Stimulated activated naive CD8-positive, alpha-beta T cell treated with anti-CD3 and anti-CD28 coated beads, Interleukin-15, amount 100 ng/mL, for 72 hours (primary cell): ENCODE measurements around the gene TNFRSF1A.
A peak's percentile ranks its signal among the peaks of the same experiment; 100 is the strongest.
"Not testable (repeated sequence)": the region's sequence is repeated elsewhere in the genome, so short reads cannot be mapped to it uniquely, and the experiment has no call there.

ENCODE experiments used
- ATAC-seq: fragments of 150-1000 bp; cut with Tn5 transposase; 2 replicates; pipeline ENCODE4 v1.10.0; 2021; ENCODE audit warnings: mild to moderate bottlenecking, moderate library complexity
- DNase-seq, 2 donors: peaks; one replicate each; pipeline ENCODE4 v3.0.0; 2021 to 2022
- H3K27ac Mint-ChIP-seq, 2 donors: one replicate each; pipeline ENCODE4 v1.8.0; 2022; ENCODE audit warnings: mild to moderate bottlenecking in 2 of 2, mixed read lengths in 2 of 2, moderate library complexity in 2 of 2
- H3K27me3 Mint-ChIP-seq: one replicate; pipeline ENCODE4 v1.8.0; 2022; ENCODE audit warnings: mixed read lengths
- H3K4me1 Mint-ChIP-seq: one replicate; pipeline ENCODE4 v1.8.0; 2022; ENCODE audit warnings: mild to moderate bottlenecking, mixed read lengths
- H3K4me3 Mint-ChIP-seq, 2 donors: one replicate each; pipeline ENCODE4 v1.8.0; 2022; ENCODE audit warnings: mild to moderate bottlenecking in 2 of 2, mixed read lengths in 2 of 2, moderate library complexity in 1 of 2
- H3K9me3 Mint-ChIP-seq, 2 donors: one replicate each; pipeline ENCODE4 v1.8.0; 2022; ENCODE audit warnings: mixed read lengths in 2 of 2

Gene TNFRSF1A

DNA sequence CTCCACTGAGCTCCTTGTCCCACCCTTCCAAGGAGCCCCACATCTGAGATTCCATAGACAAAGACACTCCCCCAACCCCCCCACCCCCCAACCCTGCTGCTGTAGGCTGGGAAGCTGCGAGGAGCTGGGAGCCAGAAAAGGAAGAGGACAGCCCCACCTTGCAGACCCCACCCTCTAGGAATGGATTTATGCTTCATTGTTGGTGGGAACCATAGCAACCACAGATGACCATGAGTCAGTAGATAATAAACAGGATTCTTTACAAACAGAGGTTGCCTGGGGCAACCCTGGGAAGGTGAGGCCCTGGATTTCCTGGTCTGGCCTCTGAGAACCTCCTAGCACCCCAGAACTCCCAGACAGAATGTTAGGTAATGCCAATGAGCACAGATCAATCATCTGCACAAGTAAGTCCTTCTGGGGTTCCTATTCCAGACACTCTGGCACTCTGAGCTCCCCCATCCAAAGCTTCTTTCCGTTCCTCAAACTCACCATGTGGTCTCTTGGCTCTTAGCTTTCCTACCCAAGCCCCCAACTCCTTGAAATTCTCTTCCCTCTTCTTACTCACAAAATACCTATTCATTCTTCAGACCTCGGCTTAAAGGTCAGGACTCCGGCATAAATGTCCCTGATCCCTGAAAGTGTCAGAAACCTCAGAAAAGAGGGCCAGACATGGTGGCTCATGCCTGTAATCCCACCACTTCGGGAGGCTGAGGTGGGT, 46.6 kb downstream of the TNFRSF1A start:
- H3K9me3 Mint-ChIP-seq: no peaks in the 10 kb centered on the region
- DNase-seq: no peak
- no peak overlapping the region for H3K4me3 Mint-ChIP-seq
- H3K27me3 Mint-ChIP-seq: no peaks in the 10 kb centered on the region
- H3K27ac Mint-ChIP-seq: peak overlapping the region in 1 of 2 donors; percentile 6
- H3K4me1 Mint-ChIP-seq: no peaks in the 10 kb centered on the region
- no peak for ATAC-seq

DNA sequence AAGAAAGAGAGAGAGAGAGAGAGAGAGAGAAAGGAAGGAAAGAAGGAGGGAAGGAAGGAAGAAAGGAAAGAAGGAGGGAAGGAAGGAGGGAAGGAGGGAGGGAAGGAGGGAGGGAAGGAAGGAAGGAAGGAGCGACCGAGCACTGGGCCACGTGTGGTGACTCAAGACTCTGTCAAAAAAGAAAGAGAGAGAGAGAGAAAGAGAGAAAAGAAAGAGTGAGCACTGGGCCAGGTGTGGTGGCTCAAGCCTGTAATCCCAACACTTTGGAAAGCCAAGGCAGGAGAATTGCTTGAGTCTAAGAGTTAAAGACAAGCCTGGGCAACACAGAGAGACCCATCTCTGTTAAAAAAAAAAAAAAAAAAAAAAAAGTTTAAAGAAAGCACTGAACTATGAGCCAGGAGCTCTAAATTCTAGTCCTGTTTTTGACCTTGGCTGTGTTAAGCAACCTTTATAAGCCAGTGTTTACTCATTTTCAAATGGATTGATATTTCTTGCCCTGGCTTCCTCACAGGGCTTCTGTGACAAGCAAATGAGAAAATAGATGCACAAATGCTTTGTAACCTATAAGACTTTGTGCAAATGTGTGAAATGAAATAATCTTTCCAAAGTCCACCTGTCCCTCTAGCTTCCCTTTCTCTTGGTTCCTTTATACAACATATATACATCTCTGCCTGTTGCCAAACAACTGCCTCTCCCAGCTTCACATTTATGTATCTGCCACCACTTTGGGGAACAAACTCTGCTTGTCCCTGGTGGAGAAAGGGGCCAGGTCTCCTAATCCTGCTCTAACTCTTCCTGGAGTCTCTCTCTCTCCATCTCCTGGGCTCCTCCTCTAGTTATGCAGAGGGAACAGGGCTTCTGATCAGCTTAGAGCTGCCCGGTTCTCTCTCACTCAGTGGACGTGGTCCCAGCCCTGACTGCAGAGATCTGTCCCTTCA, 47.5 kb downstream of the TNFRSF1A start:
- no peak for DNase-seq
- no peaks in the 10 kb centered on the region for H3K9me3 Mint-ChIP-seq
- no peaks in the 10 kb centered on the region for H3K4me1 Mint-ChIP-seq
- peak overlapping the region in 1 of 2 donors; percentile 6 for H3K27ac Mint-ChIP-seq
- no peaks in the 10 kb centered on the region for H3K27me3 Mint-ChIP-seq
- H3K4me3 Mint-ChIP-seq: no peak overlapping the region
- ATAC-seq: no peak

DNA sequence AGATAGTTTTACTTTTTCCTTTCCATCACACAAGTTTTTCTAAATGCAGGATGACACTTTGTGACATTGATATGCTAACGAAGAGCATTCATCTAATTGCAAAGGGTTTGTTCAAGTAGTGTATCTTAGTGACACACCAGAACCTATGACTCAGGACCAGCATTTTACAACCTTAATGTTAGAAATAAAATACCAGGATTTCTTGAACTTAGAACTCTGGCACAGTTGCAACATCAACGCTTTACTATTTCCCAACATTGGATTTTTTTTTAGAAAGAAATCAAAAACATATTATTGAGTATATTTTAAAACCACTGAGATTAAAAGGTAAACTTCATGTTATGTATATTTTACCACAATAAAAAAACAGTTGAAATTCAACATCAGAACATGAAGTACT, 49.3 kb downstream of the TNFRSF1A start:
- Mint-ChIP-seq H3K4me1 (no peaks in the 10 kb centered on the region), H3K4me3 (no peak overlapping the region), H3K9me3 (no peaks in the 10 kb centered on the region), H3K27ac (no peak overlapping the region), H3K27me3 (no peaks in the 10 kb centered on the region)
- DNase-seq: no peak
- no peak for ATAC-seq

DNA sequence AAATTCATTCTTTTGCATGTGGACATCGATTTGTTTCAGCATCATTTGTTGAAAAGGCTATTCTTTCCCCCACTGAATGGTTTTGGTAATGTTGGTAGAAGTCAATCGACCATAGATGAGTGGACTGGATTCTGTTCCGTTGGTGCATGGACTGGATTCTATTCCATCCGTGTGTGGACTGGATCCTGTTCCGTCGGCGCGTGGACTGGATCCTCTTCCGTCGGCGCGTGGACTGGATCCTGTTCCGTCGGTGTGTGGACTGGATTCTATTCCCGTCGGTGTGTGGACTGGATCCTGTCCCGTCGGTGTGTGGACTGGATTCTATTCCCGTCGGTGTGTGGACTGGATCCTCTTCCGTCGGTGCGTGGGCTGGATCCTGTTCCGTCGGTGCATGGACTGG, 52.0 kb downstream of the TNFRSF1A start:
- DNase-seq, H3K4me1 Mint-ChIP-seq, H3K27ac Mint-ChIP-seq, H3K4me3 Mint-ChIP-seq, H3K9me3 Mint-ChIP-seq, ATAC-seq, H3K27me3 Mint-ChIP-seq: not testable (repeated sequence)

DNA sequence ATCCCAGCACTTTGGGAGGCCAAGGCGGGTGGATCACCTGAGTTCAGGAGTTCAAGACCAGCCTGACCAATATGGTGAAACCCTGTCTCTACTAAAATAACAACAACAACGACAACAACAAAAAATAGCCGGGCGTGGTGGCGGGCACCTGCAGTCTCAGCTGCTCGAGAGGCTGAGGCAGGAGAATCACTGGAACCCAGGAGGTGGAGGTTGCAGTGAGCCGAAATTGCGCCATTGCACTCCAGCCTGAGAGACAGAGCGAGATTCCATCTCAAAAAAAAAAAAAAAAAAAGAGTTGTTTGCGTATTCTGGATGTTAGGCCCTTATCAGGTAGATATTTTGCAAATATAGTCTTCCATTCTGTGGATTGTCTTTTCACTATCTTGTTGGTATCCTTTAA, 52.8 kb downstream of the TNFRSF1A start:
- not testable (repeated sequence) for H3K9me3 Mint-ChIP-seq, H3K4me3 Mint-ChIP-seq, H3K27ac Mint-ChIP-seq, H3K4me1 Mint-ChIP-seq, DNase-seq, ATAC-seq, H3K27me3 Mint-ChIP-seq

DNA sequence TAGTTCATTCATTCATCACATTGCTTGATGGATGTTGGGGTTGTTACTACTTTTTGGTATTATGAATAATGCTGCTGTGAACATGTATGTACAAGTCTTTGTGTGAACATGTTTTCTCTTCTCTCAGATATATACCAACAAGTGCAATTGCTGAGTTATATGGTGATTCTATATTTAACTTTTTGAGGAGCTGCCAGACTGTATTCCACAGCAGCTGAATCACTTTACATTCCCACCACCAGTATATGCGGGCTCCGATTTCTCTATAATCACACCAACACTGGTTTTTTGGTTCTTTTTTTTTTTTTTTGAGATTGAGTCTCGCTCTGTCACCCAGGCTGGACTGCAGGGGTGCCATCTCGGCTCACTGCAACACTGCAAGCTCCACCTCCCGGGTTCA, 53.6 kb downstream of the TNFRSF1A start:
- Mint-ChIP-seq H3K9me3 (no peaks in the 10 kb centered on the region), H3K27me3 (no peaks in the 10 kb centered on the region), H3K27ac (no peak overlapping the region), H3K4me1 (peaks cover 9% of the 10 kb centered on the region), H3K4me3 (no peak overlapping the region)
- DNase-seq (no peak), ATAC-seq (no peak)

DNA sequence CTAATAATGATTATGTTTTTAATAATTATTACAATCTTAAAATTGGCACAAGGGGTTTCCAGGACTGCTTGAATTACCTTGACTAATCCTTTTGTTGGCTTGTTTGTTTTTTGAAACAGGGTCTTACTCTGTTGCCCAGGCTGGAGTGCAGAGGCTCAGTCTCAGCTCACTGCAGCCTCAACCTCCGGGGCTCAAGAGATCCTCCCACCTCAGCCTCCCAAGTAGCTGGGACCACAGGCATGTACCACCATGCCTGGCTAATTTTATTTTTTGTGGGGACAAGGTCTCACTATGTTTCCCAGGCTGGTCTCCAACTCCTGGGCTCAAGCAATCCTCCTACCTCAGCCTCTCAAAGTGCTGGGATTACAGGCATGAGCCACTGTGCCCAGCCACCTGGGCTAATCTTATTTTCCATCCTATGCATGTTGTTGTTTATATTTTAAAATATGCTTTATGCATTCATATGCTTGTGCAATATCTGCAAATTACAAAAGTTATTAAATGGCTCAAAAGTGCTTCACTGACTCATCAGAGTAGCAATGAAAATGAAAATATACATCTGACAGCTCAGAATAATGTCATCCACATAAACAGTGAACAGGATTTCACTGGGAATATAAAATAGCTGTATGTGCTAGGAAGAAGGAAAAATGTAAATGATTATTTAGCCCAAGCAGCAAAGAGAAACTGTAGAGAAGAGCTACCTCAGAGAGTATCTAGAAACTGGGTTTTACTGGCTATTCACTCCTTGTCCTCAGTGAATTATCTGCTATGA, 56.2 kb downstream of the TNFRSF1A start:
- Mint-ChIP-seq H3K27ac (no peak overlapping the region), H3K27me3 (peaks cover 9% of the 10 kb centered on the region), H3K9me3 (no peaks in the 10 kb centered on the region), H3K4me1 (peaks cover 9% of the 10 kb centered on the region), H3K4me3 (no peak overlapping the region)
- DNase-seq (no peak), ATAC-seq (no peak)

DNA sequence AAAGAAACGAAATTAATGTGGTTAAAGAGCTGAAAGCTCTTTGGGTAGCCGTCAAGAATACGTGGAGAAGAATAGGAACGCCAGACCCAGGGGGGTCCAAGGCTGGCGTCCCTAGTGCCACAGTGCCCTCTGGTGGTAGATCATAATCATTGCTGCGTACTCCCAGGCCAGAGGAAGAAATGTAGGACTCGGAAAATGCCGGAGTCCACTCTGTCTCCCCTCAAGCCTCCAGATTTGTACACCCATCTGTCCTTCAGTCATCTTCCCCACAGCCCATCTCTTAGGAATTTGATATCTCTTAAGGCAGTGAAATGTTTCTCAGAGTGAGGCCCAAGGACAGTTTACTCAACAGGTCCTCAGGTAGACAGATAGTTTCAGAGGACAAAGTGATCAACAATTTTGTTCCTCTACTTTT, 56.8 kb downstream of the TNFRSF1A start:
- H3K27me3 Mint-ChIP-seq: peaks cover 16% of the 10 kb centered on the region
- H3K4me1 Mint-ChIP-seq: peaks cover 9% of the 10 kb centered on the region
- peak; percentile 83 for ATAC-seq
- no peaks in the 10 kb centered on the region for H3K9me3 Mint-ChIP-seq
- peak; percentile 62 to 64 for DNase-seq
- H3K4me3 Mint-ChIP-seq: no peak overlapping the region
- no peak overlapping the region for H3K27ac Mint-ChIP-seq

DNA sequence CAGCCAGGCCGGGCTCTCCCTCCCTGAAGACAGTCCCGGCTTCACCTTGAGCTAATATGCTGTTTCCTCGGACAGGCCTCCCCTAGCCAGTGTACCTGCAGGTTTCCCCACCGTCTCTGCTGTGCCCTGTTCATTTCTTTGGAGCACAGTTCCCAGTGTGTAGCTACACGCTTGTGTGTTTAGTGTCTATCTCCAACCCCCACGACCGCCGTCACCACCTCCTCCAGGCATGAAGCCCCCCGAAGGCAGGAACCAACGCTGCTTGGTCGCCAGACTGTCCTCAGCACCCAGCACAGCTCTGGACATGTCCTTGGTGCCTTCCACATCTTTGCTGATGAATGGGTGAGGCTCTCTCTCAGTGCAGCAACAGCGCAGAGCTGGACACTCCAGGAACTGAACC, 57.6 kb downstream of the TNFRSF1A start:
- DNase-seq (no peak), ATAC-seq (no peak)
- H3K27ac Mint-ChIP-seq: no peak overlapping the region
- no peaks in the 10 kb centered on the region for H3K9me3 Mint-ChIP-seq
- no peak overlapping the region for H3K4me3 Mint-ChIP-seq
- H3K4me1 Mint-ChIP-seq: peaks cover 9% of the 10 kb centered on the region
- peaks cover 24% of the 10 kb centered on the region for H3K27me3 Mint-ChIP-seq

DNA sequence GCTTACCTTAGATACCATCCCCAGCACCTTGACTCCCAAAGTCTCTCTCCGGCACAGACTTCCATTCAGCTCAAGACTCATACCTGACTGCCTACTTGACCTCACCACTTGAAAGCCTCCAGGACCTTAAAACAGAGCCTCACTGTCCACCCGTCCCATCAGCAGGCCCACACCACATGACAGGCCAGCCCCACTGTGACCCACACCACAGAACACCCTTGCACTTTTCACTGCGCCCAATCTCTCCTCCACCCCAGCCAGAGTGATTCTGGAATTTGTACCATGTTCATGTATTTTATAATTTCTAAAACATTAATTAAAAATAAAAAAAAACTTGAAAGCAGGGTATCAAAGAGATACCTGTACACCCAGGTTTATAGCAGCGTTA, 59.4 kb downstream of the TNFRSF1A start:
- no peak overlapping the region for H3K4me3 Mint-ChIP-seq
- H3K27me3 Mint-ChIP-seq: peaks cover 25% of the 10 kb centered on the region
- no peaks in the 10 kb centered on the region for H3K9me3 Mint-ChIP-seq
- no peak for ATAC-seq
- no peak for DNase-seq
- H3K4me1 Mint-ChIP-seq: peaks cover 16% of the 10 kb centered on the region
- H3K27ac Mint-ChIP-seq: peak overlapping the region in 1 of 2 donors; percentile 22

DNA sequence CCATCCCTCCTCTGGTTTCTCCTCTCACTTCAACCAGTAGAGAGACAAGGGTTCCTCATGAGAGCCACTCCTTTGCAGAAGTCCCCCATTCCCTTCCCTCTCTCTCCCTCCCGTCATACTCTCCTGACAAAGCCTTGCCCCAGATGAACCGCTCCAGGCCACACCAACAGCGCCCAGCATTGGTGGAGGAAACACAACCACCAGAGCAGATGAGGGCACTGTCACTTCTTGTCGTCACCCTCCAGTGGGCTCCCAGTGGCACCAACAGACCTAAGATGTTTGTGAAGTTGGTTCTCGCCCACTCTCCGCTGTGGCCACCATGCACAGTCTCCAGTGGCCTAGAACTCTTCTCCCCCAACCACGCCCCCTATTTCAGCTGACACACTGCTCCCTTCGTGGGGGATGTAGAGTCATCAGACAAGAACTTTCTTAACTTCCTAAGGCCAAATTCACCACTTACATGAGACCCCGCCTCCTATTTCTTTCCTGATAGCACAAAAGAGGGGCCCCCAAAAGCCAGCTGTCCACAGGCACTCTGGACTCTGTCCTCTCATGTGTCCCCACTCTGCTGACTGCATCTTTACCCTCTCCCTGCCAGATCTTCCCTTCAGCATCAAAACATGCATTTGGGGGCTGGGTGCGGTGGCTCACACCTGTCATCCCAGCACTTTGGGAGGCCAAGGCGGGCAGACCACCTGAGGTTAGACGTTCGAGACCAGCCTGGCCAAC, 60.6 kb downstream of the TNFRSF1A start:
- H3K9me3 Mint-ChIP-seq: no peaks in the 10 kb centered on the region
- peaks cover 34% of the 10 kb centered on the region for H3K27me3 Mint-ChIP-seq
- H3K27ac Mint-ChIP-seq: no peak overlapping the region
- no peak for ATAC-seq
- H3K4me3 Mint-ChIP-seq: no peak overlapping the region
- DNase-seq: no peak
- H3K4me1 Mint-ChIP-seq: peaks cover 16% of the 10 kb centered on the region

DNA sequence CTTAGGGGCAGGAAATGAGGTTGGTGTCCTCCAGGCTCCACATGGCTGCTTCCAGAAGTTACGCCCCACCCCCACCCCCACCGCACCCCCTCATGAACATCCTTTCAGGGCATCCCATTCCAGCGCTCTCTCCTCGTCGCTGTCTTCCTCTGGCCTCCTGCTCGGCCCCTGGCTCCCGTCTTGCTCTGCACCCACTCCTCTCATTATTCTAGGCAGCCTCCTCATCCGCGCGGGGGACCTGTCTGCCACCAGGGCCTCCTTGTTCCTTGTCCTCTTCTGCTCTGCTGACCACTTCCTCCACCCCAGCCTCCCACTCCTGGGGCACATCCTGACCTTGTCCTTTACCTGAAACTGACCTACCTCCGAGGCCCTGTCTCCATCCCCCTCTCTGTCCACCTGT, 61.2 kb downstream of the TNFRSF1A start:
- peaks cover 16% of the 10 kb centered on the region for H3K4me1 Mint-ChIP-seq
- H3K27ac Mint-ChIP-seq: no peak overlapping the region
- ATAC-seq: no peak
- no peaks in the 10 kb centered on the region for H3K9me3 Mint-ChIP-seq
- H3K4me3 Mint-ChIP-seq: no peak overlapping the region
- no peak for DNase-seq
- H3K27me3 Mint-ChIP-seq: peaks cover 39% of the 10 kb centered on the region

DNA sequence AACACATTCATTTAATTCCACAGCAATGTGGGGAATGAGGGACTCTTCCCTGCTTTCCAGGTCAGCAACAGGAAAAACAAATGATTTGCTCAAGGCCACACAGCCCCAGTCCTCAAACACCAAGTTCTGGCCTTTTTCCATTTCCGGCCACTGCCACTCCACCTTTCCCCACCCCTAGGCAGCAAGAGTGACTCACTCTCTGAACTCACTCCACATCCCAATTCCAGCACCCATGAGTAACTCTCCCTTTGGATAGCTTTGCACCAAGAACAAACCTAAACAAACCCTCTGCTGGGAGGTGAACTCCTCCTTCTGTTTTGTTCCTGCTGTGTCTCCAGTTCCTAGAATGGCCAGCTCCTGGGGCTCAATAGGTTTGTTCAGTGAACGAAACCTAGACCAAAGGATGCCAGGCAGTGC, 61.8 kb downstream of the TNFRSF1A start:
- Mint-ChIP-seq H3K4me1 (peaks cover 15% of the 10 kb centered on the region), H3K4me3 (no peak overlapping the region), H3K9me3 (no peaks in the 10 kb centered on the region), H3K27ac (no peak overlapping the region), H3K27me3 (peaks cover 45% of the 10 kb centered on the region)
- ATAC-seq (no peak), DNase-seq (no peak)

DNA sequence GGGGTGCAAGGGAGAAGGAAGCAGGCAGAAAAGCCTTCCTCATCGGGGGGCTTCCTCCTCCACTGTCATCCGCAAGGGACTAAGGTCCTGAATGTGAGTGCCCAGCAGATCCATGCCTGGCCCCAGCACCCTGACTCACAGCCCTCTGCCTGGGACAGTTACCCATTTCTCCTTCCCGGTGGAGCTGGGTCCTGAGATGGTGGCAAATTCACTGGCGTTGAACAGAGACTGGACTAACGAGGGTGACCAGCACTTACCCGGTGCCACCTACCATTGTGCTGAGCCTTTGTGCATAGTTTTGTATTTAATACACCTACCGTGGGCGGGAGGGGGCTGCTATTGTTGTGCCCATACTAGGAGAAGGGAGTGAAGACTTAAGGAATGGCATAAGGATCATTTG, 62.2 kb downstream of the TNFRSF1A start:
- H3K27me3 Mint-ChIP-seq: peaks cover 50% of the 10 kb centered on the region
- peak overlapping the region in 1 of 2 donors; percentile 54 for H3K4me3 Mint-ChIP-seq
- DNase-seq (no peak), ATAC-seq (no peak)
- H3K9me3 Mint-ChIP-seq: no peaks in the 10 kb centered on the region
- peaks cover 10% of the 10 kb centered on the region for H3K4me1 Mint-ChIP-seq
- H3K27ac Mint-ChIP-seq: no peak overlapping the region

DNA sequence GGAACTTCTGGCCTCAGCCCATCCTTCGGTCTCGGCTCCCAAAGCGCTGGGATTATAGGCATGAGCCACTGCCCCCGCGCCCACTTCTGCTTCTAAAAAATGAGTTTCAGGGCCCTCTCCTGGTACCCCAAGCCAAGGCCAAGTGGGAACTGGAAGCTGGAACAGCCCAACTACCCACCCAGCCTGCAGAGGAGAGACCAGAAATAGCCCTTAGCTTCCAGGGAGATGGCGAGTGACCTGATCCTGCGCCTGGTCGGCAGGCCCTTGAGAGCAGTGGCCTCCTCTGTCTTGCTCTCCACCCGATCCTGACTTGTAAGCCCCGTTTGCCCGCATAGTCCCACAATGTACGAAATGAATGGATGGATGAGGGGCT, 62.6 kb downstream of the TNFRSF1A start:
- no peak for ATAC-seq
- H3K27me3 Mint-ChIP-seq: peaks cover 53% of the 10 kb centered on the region

More for the DNA sequence above, 62.6 kb downstream of the TNFRSF1A start:
- no peak overlapping the region for H3K27ac Mint-ChIP-seq
- peaks cover 7% of the 10 kb centered on the region for H3K4me1 Mint-ChIP-seq
- no peaks in the 10 kb centered on the region for H3K9me3 Mint-ChIP-seq
- no peak for DNase-seq
- peak overlapping the region; percentile 52 to 54 for H3K4me3 Mint-ChIP-seq
